DMS153 (cell line): ENCODE data around the gene UMOD.
"Not testable (repeated sequence)": the region's sequence is repeated elsewhere in the genome, so short reads cannot be mapped to it uniquely, and the experiment has no call there.

Experiments
- DNase-seq: peaks from one replicate; lab custom pipeline; 2025; lab: John Stamatoyannopoulos, UW

UMOD gene

GRCh38 chr16:20320592-20320991, 31.9 kb downstream of the UMOD start:
- DNase-seq: no peak

- DNase-seq: no peak
Observed at GRCh38 chr16:20320178-20320577, 32.3 kb downstream of the UMOD start.

GRCh38 chr16:20319406-20319805, 33.1 kb downstream of the UMOD start:
- DNase-seq: no peak

- no peak for DNase-seq
Observed at GRCh38 chr16:20318437-20318836, 34.1 kb downstream of the UMOD start.

GRCh38 chr16:20318006-20318405, 34.5 kb downstream of the UMOD start:
- no peak for DNase-seq

- DNase-seq: no peak
Observed at GRCh38 chr16:20317117-20317516, 35.4 kb downstream of the UMOD start.

GRCh38 chr16:20316715-20317114, 35.8 kb downstream of the UMOD start:
- DNase-seq: no peak

- no peak for DNase-seq
Observed at GRCh38 chr16:20315764-20316163, 36.8 kb downstream of the UMOD start.

GRCh38 chr16:20314575-20314974, 37.9 kb downstream of the UMOD start:
- DNase-seq: no peak

- DNase-seq: no peak
Observed at GRCh38 chr16:20313741-20314140, 38.8 kb downstream of the UMOD start.

GRCh38 chr16:20312536-20313095, 39.9 kb downstream of the UMOD start:
- DNase-seq: not testable (repeated sequence)

- DNase-seq: no peak
Observed at GRCh38 chr16:20311548-20311947, 41.0 kb downstream of the UMOD start.

GRCh38 chr16:20310421-20311395, 41.8 kb downstream of the UMOD start:
- DNase-seq: no peak

- DNase-seq: no peak
Observed at GRCh38 chr16:20309786-20310185, 42.7 kb downstream of the UMOD start.

GRCh38 chr16:20308801-20309590, 43.5 kb downstream of the UMOD start:
- no peak for DNase-seq

- DNase-seq: no peak
Observed at GRCh38 chr16:20308266-20308665, 44.2 kb downstream of the UMOD start.

GRCh38 chr16:20307791-20308190, 44.7 kb downstream of the UMOD start:
- no peak for DNase-seq

GRCh38 chr16:20307240-20307671, 45.3 kb downstream of the UMOD start:
- DNase-seq: no peak

- DNase-seq: no peak
Observed at GRCh38 chr16:20306401-20306800, 46.1 kb downstream of the UMOD start.

GRCh38 chr16:20303012-20303411, 49.5 kb downstream of the UMOD start:
- no peak for DNase-seq

GRCh38 chr16:20302389-20302788, 50.1 kb downstream of the UMOD start:
- DNase-seq: no peak

GRCh38 chr16:20301840-20302239, 50.7 kb downstream of the UMOD start:
- no peak for DNase-seq
